WERI-Rb-1 (cell line): ENCODE measurements around the gene IGSF11.
A peak's percentile ranks its signal among the peaks of the same experiment; 100 is the strongest.

Experiments
- DNase-seq: peaks from one replicate; pipeline ENCODE4 v3.0.0-alpha.2; 2020
- H3K27ac ChIP-seq: fragments of 250-450 bp; sonication (Bioruptor Pico); 2 replicates; pipeline ENCODE4 v1.5.1; 2020; ENCODE audit warnings: mild to moderate bottlenecking, moderate library complexity
- H3K27me3 ChIP-seq: fragments of 250-450 bp; sonication (Bioruptor Pico); 2 replicates; pipeline ENCODE4 v1.5.1; 2021; ENCODE audit warnings: mild to moderate bottlenecking, low read depth, moderate library complexity; ENCODE audit not compliant: insufficient read depth, severe bottlenecking
- H3K36me3 ChIP-seq: fragments of 250-450 bp; sonication (Bioruptor Pico); 2 replicates; pipeline ENCODE4 v1.5.1; 2020; ENCODE audit warnings: mild to moderate bottlenecking, moderate library complexity
- H3K4me3 ChIP-seq: 2 replicates; pipeline ENCODE4 v1.5.1; 2011; ENCODE audit warnings: low read depth, mild to moderate bottlenecking, control low read depth, low read length
- H3K9me3 ChIP-seq: fragments of 250-450 bp; sonication (Bioruptor Pico); 2 replicates; pipeline ENCODE4 v1.5.1; 2021; ENCODE audit warnings: mild to moderate bottlenecking, moderate library complexity; ENCODE audit not compliant: severe bottlenecking
- TF ChIP-seq, protein P1 (sequence below): IDR thresholded peaks from 2 replicates; pipeline ENCODE4 v1.5.1; 2011; ENCODE audit warnings: low read depth, mild to moderate bottlenecking, control low read depth, inconsistent platforms, low read length

IGSF11 gene

DNA sequence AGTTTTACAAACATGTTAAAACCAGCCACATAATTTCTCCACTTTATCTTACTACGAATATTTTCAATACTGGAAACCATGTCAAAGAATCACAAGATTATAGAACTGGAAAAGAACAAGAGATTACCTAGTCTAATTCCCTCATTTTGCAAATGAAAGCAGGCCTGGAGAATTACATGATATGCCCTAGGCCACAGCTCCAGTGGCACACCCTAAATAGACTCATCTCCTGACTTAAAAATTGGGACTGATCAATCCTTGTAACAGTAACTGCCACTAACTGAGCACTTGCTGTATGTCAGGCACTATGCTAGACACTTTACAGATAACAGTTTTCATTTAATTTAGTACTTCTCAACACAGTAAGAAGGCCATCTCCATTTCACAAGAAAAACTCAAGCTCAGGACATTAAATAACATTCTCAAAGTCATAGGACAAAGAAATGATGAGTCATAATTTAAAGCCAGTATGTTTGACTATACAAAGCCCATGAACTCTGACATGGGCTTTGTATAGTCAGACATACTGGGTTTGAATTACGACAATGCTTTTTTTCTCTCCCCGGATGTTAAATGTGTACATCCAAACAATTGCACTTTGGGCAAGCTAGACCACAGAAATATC, 9.4 kb downstream of the IGSF11 start:
- Histone ChIP-seq H3K9me3 (no peaks in the 10 kb centered on the region), H3K27me3 (no peaks in the 10 kb centered on the region), H3K4me3 (no peak overlapping the region), H3K36me3 (no peaks in the 10 kb centered on the region), H3K27ac (peak overlapping the region; percentile 73)
- TF ChIP-seq, protein P1, sequence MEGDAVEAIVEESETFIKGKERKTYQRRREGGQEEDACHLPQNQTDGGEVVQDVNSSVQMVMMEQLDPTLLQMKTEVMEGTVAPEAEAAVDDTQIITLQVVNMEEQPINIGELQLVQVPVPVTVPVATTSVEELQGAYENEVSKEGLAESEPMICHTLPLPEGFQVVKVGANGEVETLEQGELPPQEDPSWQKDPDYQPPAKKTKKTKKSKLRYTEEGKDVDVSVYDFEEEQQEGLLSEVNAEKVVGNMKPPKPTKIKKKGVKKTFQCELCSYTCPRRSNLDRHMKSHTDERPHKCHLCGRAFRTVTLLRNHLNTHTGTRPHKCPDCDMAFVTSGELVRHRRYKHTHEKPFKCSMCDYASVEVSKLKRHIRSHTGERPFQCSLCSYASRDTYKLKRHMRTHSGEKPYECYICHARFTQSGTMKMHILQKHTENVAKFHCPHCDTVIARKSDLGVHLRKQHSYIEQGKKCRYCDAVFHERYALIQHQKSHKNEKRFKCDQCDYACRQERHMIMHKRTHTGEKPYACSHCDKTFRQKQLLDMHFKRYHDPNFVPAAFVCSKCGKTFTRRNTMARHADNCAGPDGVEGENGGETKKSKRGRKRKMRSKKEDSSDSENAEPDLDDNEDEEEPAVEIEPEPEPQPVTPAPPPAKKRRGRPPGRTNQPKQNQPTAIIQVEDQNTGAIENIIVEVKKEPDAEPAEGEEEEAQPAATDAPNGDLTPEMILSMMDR, result no peak
- DNase-seq, result peak; percentile 21

DNA sequence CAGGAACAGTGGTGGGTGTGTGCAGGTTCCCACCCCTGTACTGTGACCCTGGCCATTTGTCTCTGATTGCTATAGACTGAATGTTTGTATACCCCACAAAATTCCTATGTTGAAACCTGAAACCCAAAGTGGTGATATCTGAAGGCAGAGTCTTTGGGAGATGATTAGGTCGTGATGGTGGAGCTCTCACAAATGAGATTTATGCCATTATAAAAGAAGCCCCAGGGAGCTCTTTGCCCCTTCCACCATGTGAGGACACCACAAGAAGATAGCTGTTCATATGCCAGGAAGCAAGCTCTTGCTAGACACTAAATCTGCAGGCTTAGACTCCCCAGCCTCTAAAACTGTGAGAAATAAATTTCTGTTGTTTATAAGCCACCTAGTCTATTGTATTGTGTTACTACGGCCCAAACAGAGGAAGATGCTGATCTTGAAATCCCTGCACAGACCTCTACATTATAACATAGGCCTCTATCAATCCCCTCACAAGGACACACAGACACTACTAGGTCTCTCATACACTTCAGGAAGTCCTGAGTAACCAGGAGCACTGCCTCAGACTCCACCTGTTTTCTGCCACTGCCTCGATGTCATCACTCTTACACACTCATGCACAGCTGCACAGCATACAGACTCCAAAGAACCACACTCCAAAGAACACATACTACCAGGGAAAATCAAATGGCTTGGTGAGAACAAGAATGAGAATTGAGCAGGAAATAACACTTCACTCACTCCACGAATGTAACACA, 14.7 kb downstream of the IGSF11 start:
- Histone ChIP-seq H3K4me3 (no peak overlapping the region), H3K36me3 (no peaks in the 10 kb centered on the region), H3K27ac (no peak overlapping the region), H3K9me3 (no peaks in the 10 kb centered on the region), H3K27me3 (no peaks in the 10 kb centered on the region)
- no peak for DNase-seq
- TF ChIP-seq, protein P1, result no peak

DNA sequence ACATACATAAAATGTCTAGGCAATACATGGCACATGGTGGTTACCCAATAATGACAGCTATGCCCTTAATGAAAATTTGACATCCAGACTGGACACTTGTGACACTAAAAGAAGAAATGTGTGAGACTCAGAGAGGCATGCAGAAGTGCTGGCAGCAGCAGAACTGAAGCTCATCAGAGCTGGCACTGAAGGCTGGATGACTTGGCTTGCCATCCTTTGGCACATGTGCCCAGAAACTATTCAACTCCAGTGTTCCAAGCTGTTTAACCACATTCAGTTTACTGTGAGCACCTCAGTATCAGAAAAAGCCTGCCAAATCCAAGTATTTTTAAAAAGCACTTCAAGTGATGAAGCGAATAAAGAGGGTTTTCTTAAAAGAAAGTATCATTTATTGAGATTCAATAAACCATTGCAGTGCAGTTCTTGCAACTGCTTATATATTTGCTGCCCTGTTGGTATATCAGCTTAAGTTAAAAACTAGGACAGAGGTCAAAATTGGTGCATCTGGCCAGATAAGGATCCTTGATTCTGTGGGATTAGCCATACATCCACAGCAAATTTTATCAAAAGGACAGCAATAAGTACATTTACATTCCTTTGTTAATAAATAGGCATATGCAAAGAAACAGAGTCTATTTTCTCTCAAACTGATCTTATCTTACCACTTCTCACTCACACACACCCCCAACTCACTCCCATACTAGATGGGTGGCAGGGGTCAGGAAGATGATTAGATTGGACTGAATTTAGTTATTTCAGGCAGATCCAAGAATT, 15.8 kb downstream of the IGSF11 start:
- no peaks in the 10 kb centered on the region for H3K36me3 ChIP-seq
- H3K27me3 ChIP-seq, result no peaks in the 10 kb centered on the region
- DNase-seq, result no peak
- H3K27ac ChIP-seq, result no peak overlapping the region
- TF ChIP-seq, protein P1, result no peak
- no peak overlapping the region for H3K4me3 ChIP-seq
- no peaks in the 10 kb centered on the region for H3K9me3 ChIP-seq

DNA sequence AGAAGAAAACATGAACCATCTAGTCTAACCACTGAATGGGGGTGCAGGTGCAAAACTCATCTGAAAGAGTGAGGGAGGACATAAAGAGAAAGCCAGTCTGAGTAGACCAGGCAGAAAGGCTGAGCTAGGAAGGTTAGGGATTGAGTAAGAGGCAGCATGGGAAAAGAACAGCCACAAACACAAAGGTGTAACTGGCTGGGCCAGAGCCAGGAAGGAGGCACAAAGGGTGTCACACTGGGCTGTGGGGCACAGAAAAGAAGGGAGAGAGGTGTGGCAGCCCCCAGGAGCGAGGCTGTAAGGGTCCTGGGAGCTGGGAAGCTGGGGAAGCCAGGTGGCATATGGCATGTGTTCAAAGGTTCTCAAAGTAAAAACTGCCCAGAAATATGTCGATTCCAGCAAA, 18.7 kb downstream of the IGSF11 start:
- Histone ChIP-seq H3K27ac (no peak overlapping the region), H3K9me3 (no peaks in the 10 kb centered on the region), H3K36me3 (no peaks in the 10 kb centered on the region), H3K27me3 (no peaks in the 10 kb centered on the region), H3K4me3 (no peak overlapping the region)
- TF ChIP-seq, protein P1, result no peak
- DNase-seq, result no peak

DNA sequence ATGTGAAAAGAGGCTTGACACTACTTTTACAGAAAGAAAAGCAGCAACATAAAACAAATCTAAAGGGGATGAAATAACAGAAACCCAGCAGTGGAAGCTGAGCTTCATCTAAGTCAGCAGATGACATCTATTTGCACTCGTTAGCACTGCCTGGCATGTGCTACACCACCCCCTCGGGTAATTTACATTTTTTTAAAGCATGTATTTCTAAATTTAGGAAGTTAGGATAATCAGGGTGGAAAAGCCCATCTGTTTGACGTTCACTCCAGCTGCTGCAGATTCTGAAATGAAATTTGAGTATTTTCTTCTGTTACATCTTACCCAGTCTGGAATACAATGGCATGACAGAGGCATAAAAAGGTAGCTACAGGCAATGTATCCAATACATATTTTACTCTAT, 20.7 kb downstream of the IGSF11 start:
- H3K9me3 ChIP-seq, result no peaks in the 10 kb centered on the region
- DNase-seq, result no peak
- no peak overlapping the region for H3K4me3 ChIP-seq
- H3K27me3 ChIP-seq, result no peaks in the 10 kb centered on the region
- H3K36me3 ChIP-seq, result no peaks in the 10 kb centered on the region
- TF ChIP-seq, protein P1, result no peak
- H3K27ac ChIP-seq, result no peak overlapping the region
